Duodenal mucosa (tissue), 2 donors: ENCODE results near the gene MYO1D.

Source experiments
- H3K27ac ChIP-seq: one replicate; pipeline ENCODE4 v1.7.0; 2013; ENCODE audit warnings: low read depth, low read length
- H3K27me3 ChIP-seq, 2 donors: one replicate each; pipeline ENCODE4 v1.7.0; 2013; ENCODE audit warnings: low read length in 2 of 2, control low read depth in 1 of 2; ENCODE audit not compliant: insufficient read depth in 2 of 2, control insufficient read depth in 1 of 2
- H3K36me3 ChIP-seq, 2 donors: one replicate each; pipeline ENCODE4 v1.7.0; 2013; ENCODE audit warnings: low read length in 2 of 2, control low read depth in 1 of 2; ENCODE audit not compliant: insufficient read depth in 2 of 2, control insufficient read depth in 1 of 2
- H3K4me1 ChIP-seq, 2 donors: one replicate each; pipeline ENCODE4 v1.7.0; 2013; ENCODE audit warnings: low read length in 2 of 2, control low read depth in 1 of 2; ENCODE audit not compliant: insufficient read depth in 2 of 2, control insufficient read depth in 1 of 2
- H3K4me3 ChIP-seq, 2 donors: one replicate each; pipeline ENCODE4 v1.7.0; 2013; ENCODE audit warnings: low read length in 2 of 2, low read depth in 1 of 2
- H3K9ac ChIP-seq, 2 donors: one replicate each; pipeline ENCODE4 v1.7.0; 2013; ENCODE audit warnings: low read length in 2 of 2, low read depth in 1 of 2
- H3K9me3 ChIP-seq, 2 donors: one replicate each; pipeline ENCODE4 v1.7.0; 2013; ENCODE audit warnings: low read length in 2 of 2, control low read depth in 1 of 2; ENCODE audit not compliant: control insufficient read depth in 1 of 2

Gene MYO1D

GRCh38 chr17:32713081-32713480, 163.8 kb downstream of the MYO1D start:
- no peak overlapping the region for H3K4me3 ChIP-seq
- no peak overlapping the region for H3K9ac ChIP-seq
- H3K4me1 ChIP-seq, result no peaks in the 10 kb centered on the region
- no peak overlapping the region for H3K27ac ChIP-seq
- peaks cover 0 to 16% of the 10 kb centered on the region in 2 donors for H3K36me3 ChIP-seq
- H3K9me3 ChIP-seq, result no peaks in the 10 kb centered on the region
- no peaks in the 10 kb centered on the region for H3K27me3 ChIP-seq

GRCh38 chr17:32709562-32709961, 167.4 kb downstream of the MYO1D start:
- H3K4me1 ChIP-seq, result no peaks in the 10 kb centered on the region
- no peak overlapping the region for H3K4me3 ChIP-seq
- no peak overlapping the region for H3K9ac ChIP-seq
- peaks cover 0 to 24% of the 10 kb centered on the region in 2 donors for H3K36me3 ChIP-seq
- H3K27ac ChIP-seq, result no peak overlapping the region
- H3K27me3 ChIP-seq, result no peaks in the 10 kb centered on the region
- no peaks in the 10 kb centered on the region for H3K9me3 ChIP-seq

- H3K9ac ChIP-seq, result no peak overlapping the region
- peaks cover 0 to 8% of the 10 kb centered on the region in 2 donors for H3K36me3 ChIP-seq
- no peaks in the 10 kb centered on the region for H3K4me1 ChIP-seq
Measured at GRCh38 chr17:32701871-32702270, 175.1 kb downstream of the MYO1D start.

GRCh38 chr17:32699247-32699646, 177.7 kb downstream of the MYO1D start:
- no peak overlapping the region for H3K4me3 ChIP-seq
- H3K4me1 ChIP-seq, result no peaks in the 10 kb centered on the region
- no peak overlapping the region for H3K27ac ChIP-seq
- no peaks in the 10 kb centered on the region for H3K9me3 ChIP-seq
- no peaks in the 10 kb centered on the region for H3K36me3 ChIP-seq
- H3K9ac ChIP-seq, result no peak overlapping the region
- H3K27me3 ChIP-seq, result no peaks in the 10 kb centered on the region

More at GRCh38 chr17:32701871-32702270, 175.1 kb downstream of the MYO1D start:
- H3K27ac ChIP-seq, result no peak overlapping the region
- H3K27me3 ChIP-seq, result no peaks in the 10 kb centered on the region
- H3K4me3 ChIP-seq, result no peak overlapping the region
- no peaks in the 10 kb centered on the region for H3K9me3 ChIP-seq

- H3K4me1 ChIP-seq, result no peaks in the 10 kb centered on the region
- H3K9me3 ChIP-seq, result no peaks in the 10 kb centered on the region
- peaks cover 0 to 4% of the 10 kb centered on the region in 2 donors for H3K36me3 ChIP-seq
- no peak overlapping the region for H3K27ac ChIP-seq
- H3K4me3 ChIP-seq, result no peak overlapping the region
- H3K9ac ChIP-seq, result no peak overlapping the region
- H3K27me3 ChIP-seq, result no peaks in the 10 kb centered on the region
Measured at GRCh38 chr17:32697728-32698625, 178.9 kb downstream of the MYO1D start.

GRCh38 chr17:32696426-32696825, 180.5 kb downstream of the MYO1D start:
- Histone ChIP-seq H3K36me3 (peaks cover 0 to 4% of the 10 kb centered on the region in 2 donors), H3K27ac (no peak overlapping the region), H3K4me1 (no peaks in the 10 kb centered on the region), H3K9ac (no peak overlapping the region), H3K4me3 (no peak overlapping the region), H3K9me3 (no peaks in the 10 kb centered on the region), H3K27me3 (no peaks in the 10 kb centered on the region)

- no peak overlapping the region for H3K4me3 ChIP-seq
- H3K9ac ChIP-seq, result no peak overlapping the region
- no peaks in the 10 kb centered on the region for H3K27me3 ChIP-seq
- H3K36me3 ChIP-seq, result peaks cover 0 to 4% of the 10 kb centered on the region in 2 donors
- H3K9me3 ChIP-seq, result no peaks in the 10 kb centered on the region
- no peaks in the 10 kb centered on the region for H3K4me1 ChIP-seq
- H3K27ac ChIP-seq, result no peak overlapping the region
Measured at GRCh38 chr17:32695864-32696263, 181.1 kb downstream of the MYO1D start.

- no peaks in the 10 kb centered on the region for H3K4me1 ChIP-seq
- H3K27me3 ChIP-seq, result no peaks in the 10 kb centered on the region
- H3K9ac ChIP-seq, result no peak overlapping the region
- H3K4me3 ChIP-seq, result no peak overlapping the region
- no peaks in the 10 kb centered on the region for H3K9me3 ChIP-seq
- H3K27ac ChIP-seq, result no peak overlapping the region
- H3K36me3 ChIP-seq, result peaks cover 0 to 4% of the 10 kb centered on the region in 2 donors
Measured at GRCh38 chr17:32693194-32693897, 183.6 kb downstream of the MYO1D start.

- Histone ChIP-seq H3K36me3 (peaks cover 0 to 4% of the 10 kb centered on the region in 2 donors), H3K4me1 (no peaks in the 10 kb centered on the region), H3K27me3 (no peaks in the 10 kb centered on the region), H3K9me3 (no peaks in the 10 kb centered on the region), H3K4me3 (no peak overlapping the region), H3K9ac (no peak overlapping the region), H3K27ac (no peak overlapping the region)
Measured at GRCh38 chr17:32692179-32692578, 184.7 kb downstream of the MYO1D start.

GRCh38 chr17:32689348-32689747, 187.6 kb downstream of the MYO1D start:
- Histone ChIP-seq H3K27ac (no peak overlapping the region), H3K9me3 (no peaks in the 10 kb centered on the region), H3K36me3 (peaks cover 3 to 4% of the 10 kb centered on the region in 2 donors), H3K27me3 (no peaks in the 10 kb centered on the region), H3K4me3 (no peak overlapping the region), H3K4me1 (no peaks in the 10 kb centered on the region), H3K9ac (no peak overlapping the region)
